HL-60 (cell line): ENCODE results near the gene IGSF22.

ENCODE experiments used
- DNase-seq, 2 experiments: peaks; one replicate each; pipeline ENCODE4 v3.0.0-alpha.2; 2010 to 2020; ENCODE audit warnings: low read depth in 1 of 2, low spot score in 1 of 2
- H3K27ac ChIP-seq: fragments of 250-450 bp; sonication (Bioruptor Pico); replicated peaks from 2 replicates; pipeline ENCODE4 v1.5.1; 2020; ENCODE audit warnings: mild to moderate bottlenecking, moderate library complexity
- H3K27me3 ChIP-seq: fragments of 250-450 bp; sonication (Bioruptor Pico); 2 replicates; pipeline ENCODE4 v1.5.1; 2021; ENCODE audit warnings: mild to moderate bottlenecking, moderate library complexity; ENCODE audit not compliant: insufficient read depth, poor library complexity, severe bottlenecking
- H3K4me3 ChIP-seq: replicated peaks from 2 replicates; pipeline ENCODE4 v1.5.1; 2011; ENCODE audit warnings: mild to moderate bottlenecking, control low read depth, low read length; ENCODE audit not compliant: insufficient read depth
- GABPA ChIP-seq: IDR thresholded peaks from 2 replicates; pipeline ENCODE4 v1.6.1; 2012; ENCODE audit warnings: low read depth
- POLR2AphosphoS5 ChIP-seq: IDR thresholded peaks from 2 replicates; pipeline ENCODE4 v1.6.1; 2012; ENCODE audit warnings: low read depth
- SPI1 ChIP-seq: IDR thresholded peaks from 2 replicates; pipeline ENCODE4 v1.6.1; 2012; ENCODE audit warnings: low read depth, mild to moderate bottlenecking, borderline replicate concordance
- TF ChIP-seq, protein P1 (sequence below): IDR thresholded peaks from one replicate; pipeline ENCODE4 v1.5.1; 2011; ENCODE audit warnings: low read length, control low read depth, inconsistent platforms; ENCODE audit not compliant: insufficient read depth
- TF ChIP-seq, protein P2 (sequence below): IDR thresholded peaks from 2 replicates; pipeline ENCODE4 v1.6.1; 2012; ENCODE audit warnings: low read depth; ENCODE audit not compliant: insufficient replicate concordance

The IGSF22 gene

GRCh38 chr11:18701614-18702216 lies 24.3 kb downstream of the IGSF22 start:
- Histone ChIP-seq H3K27ac (no peak overlapping the region), H3K27me3 (peaks cover 27% of the 10 kb centered on the region), H3K4me3 (no peak overlapping the region)
- DNase-seq: no peak
- TF ChIP-seq, protein P1, sequence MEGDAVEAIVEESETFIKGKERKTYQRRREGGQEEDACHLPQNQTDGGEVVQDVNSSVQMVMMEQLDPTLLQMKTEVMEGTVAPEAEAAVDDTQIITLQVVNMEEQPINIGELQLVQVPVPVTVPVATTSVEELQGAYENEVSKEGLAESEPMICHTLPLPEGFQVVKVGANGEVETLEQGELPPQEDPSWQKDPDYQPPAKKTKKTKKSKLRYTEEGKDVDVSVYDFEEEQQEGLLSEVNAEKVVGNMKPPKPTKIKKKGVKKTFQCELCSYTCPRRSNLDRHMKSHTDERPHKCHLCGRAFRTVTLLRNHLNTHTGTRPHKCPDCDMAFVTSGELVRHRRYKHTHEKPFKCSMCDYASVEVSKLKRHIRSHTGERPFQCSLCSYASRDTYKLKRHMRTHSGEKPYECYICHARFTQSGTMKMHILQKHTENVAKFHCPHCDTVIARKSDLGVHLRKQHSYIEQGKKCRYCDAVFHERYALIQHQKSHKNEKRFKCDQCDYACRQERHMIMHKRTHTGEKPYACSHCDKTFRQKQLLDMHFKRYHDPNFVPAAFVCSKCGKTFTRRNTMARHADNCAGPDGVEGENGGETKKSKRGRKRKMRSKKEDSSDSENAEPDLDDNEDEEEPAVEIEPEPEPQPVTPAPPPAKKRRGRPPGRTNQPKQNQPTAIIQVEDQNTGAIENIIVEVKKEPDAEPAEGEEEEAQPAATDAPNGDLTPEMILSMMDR: no peak
- TF ChIP-seq SPI1: no peak
- no peak for TF ChIP-seq GABPA
- TF ChIP-seq, protein P2, sequence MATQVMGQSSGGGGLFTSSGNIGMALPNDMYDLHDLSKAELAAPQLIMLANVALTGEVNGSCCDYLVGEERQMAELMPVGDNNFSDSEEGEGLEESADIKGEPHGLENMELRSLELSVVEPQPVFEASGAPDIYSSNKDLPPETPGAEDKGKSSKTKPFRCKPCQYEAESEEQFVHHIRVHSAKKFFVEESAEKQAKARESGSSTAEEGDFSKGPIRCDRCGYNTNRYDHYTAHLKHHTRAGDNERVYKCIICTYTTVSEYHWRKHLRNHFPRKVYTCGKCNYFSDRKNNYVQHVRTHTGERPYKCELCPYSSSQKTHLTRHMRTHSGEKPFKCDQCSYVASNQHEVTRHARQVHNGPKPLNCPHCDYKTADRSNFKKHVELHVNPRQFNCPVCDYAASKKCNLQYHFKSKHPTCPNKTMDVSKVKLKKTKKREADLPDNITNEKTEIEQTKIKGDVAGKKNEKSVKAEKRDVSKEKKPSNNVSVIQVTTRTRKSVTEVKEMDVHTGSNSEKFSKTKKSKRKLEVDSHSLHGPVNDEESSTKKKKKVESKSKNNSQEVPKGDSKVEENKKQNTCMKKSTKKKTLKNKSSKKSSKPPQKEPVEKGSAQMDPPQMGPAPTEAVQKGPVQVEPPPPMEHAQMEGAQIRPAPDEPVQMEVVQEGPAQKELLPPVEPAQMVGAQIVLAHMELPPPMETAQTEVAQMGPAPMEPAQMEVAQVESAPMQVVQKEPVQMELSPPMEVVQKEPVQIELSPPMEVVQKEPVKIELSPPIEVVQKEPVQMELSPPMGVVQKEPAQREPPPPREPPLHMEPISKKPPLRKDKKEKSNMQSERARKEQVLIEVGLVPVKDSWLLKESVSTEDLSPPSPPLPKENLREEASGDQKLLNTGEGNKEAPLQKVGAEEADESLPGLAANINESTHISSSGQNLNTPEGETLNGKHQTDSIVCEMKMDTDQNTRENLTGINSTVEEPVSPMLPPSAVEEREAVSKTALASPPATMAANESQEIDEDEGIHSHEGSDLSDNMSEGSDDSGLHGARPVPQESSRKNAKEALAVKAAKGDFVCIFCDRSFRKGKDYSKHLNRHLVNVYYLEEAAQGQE: no peak
- no peak for TF ChIP-seq POLR2AphosphoS5

- Histone ChIP-seq H3K27me3 (peaks cover 22% of the 10 kb centered on the region), H3K4me3 (no peak overlapping the region), H3K27ac (no peak overlapping the region)
- DNase-seq: no peak
- TF ChIP-seq POLR2AphosphoS5 (no peak), SPI1 (no peak), GABPA (no peak)
- TF ChIP-seq, protein P1: no peak
- TF ChIP-seq, protein P2: no peak
Observed at GRCh38 chr11:18700872-18701271, 25.1 kb downstream of the IGSF22 start.

DNA sequence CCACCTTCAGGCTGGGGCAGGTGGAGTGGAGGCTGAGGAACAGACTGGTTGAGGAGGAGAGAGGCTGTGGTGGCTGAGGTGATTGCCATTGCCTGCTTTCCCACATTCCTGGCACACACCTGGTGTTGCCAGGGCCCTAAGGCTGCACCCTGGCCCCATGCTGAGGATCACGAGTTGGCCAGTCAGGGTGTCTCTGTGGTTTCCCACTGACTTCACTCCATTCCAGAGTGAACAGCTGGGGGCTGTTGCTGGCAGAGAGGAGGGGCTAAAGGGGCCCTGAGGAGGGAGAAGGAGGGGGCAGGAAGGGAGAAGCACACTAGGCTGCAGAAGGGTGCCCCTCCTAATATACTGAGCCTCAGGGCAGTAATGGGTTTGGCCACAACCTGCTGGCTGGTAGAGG lies 25.6 kb downstream of the IGSF22 start:
- no peak for TF ChIP-seq POLR2AphosphoS5
- no peak for TF ChIP-seq SPI1
- TF ChIP-seq, protein P1: no peak
- TF ChIP-seq GABPA: no peak
- TF ChIP-seq, protein P2: no peak
- Histone ChIP-seq H3K27ac (no peak overlapping the region), H3K4me3 (no peak overlapping the region), H3K27me3 (peaks cover 19% of the 10 kb centered on the region)
- DNase-seq: no peak
